ENCODE measurements around the gene CCDC3.

DNA sequence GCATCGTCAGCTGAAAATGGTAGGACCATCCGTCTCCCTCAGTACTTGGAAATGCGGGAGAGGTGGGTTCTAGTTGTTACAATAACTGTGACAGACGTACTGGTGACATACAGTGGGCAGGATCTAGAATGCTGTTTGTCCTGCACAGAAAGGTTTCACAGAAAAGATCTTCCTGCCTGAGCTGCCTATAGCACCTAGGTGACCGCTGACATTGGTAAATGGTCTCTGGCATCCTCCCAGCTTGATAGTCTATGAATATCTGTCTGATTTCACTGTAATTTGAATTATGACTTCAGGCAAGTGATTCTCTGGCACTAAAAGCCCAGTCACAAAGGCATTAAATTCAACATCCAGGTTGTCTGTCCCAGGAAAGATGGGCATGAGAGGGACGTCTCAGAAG, 38.2 kb upstream of the CCDC3 start:
- TF ChIP-seq, protein P1, sequence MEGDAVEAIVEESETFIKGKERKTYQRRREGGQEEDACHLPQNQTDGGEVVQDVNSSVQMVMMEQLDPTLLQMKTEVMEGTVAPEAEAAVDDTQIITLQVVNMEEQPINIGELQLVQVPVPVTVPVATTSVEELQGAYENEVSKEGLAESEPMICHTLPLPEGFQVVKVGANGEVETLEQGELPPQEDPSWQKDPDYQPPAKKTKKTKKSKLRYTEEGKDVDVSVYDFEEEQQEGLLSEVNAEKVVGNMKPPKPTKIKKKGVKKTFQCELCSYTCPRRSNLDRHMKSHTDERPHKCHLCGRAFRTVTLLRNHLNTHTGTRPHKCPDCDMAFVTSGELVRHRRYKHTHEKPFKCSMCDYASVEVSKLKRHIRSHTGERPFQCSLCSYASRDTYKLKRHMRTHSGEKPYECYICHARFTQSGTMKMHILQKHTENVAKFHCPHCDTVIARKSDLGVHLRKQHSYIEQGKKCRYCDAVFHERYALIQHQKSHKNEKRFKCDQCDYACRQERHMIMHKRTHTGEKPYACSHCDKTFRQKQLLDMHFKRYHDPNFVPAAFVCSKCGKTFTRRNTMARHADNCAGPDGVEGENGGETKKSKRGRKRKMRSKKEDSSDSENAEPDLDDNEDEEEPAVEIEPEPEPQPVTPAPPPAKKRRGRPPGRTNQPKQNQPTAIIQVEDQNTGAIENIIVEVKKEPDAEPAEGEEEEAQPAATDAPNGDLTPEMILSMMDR (conservative IDR thresholded peaks at IDR 0.05; ENCODE audit: low read depth, low read length): no peak
- TF ChIP-seq MXI1 (IDR thresholded peaks at IDR 0.05; ENCODE audit: borderline replicate concordance, low read depth, low read length) (no peak), RFX5 (IDR thresholded peaks at IDR 0.05; ENCODE audit: low read depth, low read length) (no peak), MAFK (IDR thresholded peaks at IDR 0.05; ENCODE audit: low read depth, low read length) (no peak), POLR2A (IDR thresholded peaks at IDR 0.05; ENCODE audit: low read depth, low read length) (no peak), NFE2L2 (IDR thresholded peaks at IDR 0.05; ENCODE audit: low read depth, low read length) (no peak), SMC3 (IDR thresholded peaks at IDR 0.05; ENCODE audit: low read depth, low read length) (no peak), RAD21 (IDR thresholded peaks at IDR 0.05; ENCODE audit: low read length) (no peak), MAZ (IDR thresholded peaks at IDR 0.05; ENCODE audit: borderline replicate concordance, low read depth, low read length) (no peak)
